CD14-positive monocyte (primary cell): ENCODE data around the gene TMPRSS2. TPM values are rescaled to one million over a fixed set of nuclear protein-coding genes. Genes with fewer than 3 reads are reported as not detected.

Experiments used
- DNase-seq, 3 donors: peaks; one replicate each; pipeline ENCODE4 v3.0.0-alpha.2; 2011 to 2022
- H2AFZ ChIP-seq: 2 replicates; pipeline ENCODE4 v1.6.0; 2012; ENCODE audit warnings: mild to moderate bottlenecking, low read depth, low read length, inconsistent platforms; ENCODE audit not compliant: insufficient read depth, poor library complexity, severe bottlenecking
- H3K27ac ChIP-seq, 2 donors: 1 replicate in 1 of 2; 2 replicates in 1 of 2; pipeline ENCODE4 v1.5.1; 2012 to 2013; ENCODE audit warnings: low read length in 2 of 2, control low read depth in 1 of 2, inconsistent platforms in 1 of 2, low read depth in 1 of 2, mild to moderate bottlenecking in 1 of 2
- H3K27me3 ChIP-seq, 2 donors: one replicate each; pipeline versions ENCODE4 v1.6.0 to v1.6.1; 2011 to 2013; ENCODE audit warnings: low read length in 2 of 2; ENCODE audit not compliant: control insufficient read depth in 2 of 2, insufficient read depth in 2 of 2
- H3K36me3 ChIP-seq, 2 donors: replicated peaks in 1 of 2; 1 replicate in 1 of 2; 2 replicates in 1 of 2; pipeline versions ENCODE4 v1.5.1 to v1.6.1; 2012 to 2013; ENCODE audit warnings: low read length in 2 of 2, control low read depth in 1 of 2, inconsistent platforms in 1 of 2, mild to moderate bottlenecking in 1 of 2; ENCODE audit not compliant: insufficient read depth in 2 of 2, control insufficient read depth in 1 of 2
- H3K4me1 ChIP-seq, 2 donors: 1 replicate in 1 of 2; 2 replicates in 1 of 2; pipeline versions ENCODE4 v1.5.1 to v1.6.1; 2012 to 2013; ENCODE audit warnings: low read length in 2 of 2, control low read depth in 1 of 2, inconsistent platforms in 1 of 2, mild to moderate bottlenecking in 1 of 2, moderate library complexity in 1 of 2; ENCODE audit not compliant: insufficient read depth in 2 of 2, control insufficient read depth in 1 of 2
- H3K4me2 ChIP-seq: replicated peaks from 2 replicates; pipeline ENCODE3; 2012; ENCODE audit warnings: low read length, moderate library complexity, mild to moderate bottlenecking; ENCODE audit not compliant: poor library complexity, severe bottlenecking; ENCODE audit errors: extremely low read depth
- H3K4me3 ChIP-seq, 3 experiments: fragments of 200-600 bp in 1 of 3; sonication (generic) in 1 of 3; replicated peaks in 1 of 3; 1 replicate in 2 of 3; 2 replicates in 1 of 3; pipeline ENCODE4 v1.5.1; 2011 to 2013; ENCODE audit warnings: low read length in 3 of 3, mild to moderate bottlenecking in 3 of 3, control low read depth in 2 of 3, low read depth in 2 of 3, inconsistent platforms in 1 of 3, moderate library complexity in 1 of 3
- H3K79me2 ChIP-seq: 2 replicates; pipeline ENCODE4 v1.6.0; 2012; ENCODE audit warnings: mild to moderate bottlenecking, control low read depth, inconsistent platforms, low read length, moderate library complexity; ENCODE audit not compliant: insufficient read depth
- H3K9ac ChIP-seq: 2 replicates; pipeline ENCODE4 v1.6.0; 2017; ENCODE audit warnings: low read length, mild to moderate bottlenecking; ENCODE audit not compliant: insufficient read depth, poor library complexity, severe bottlenecking
- H3K9me3 ChIP-seq, 2 donors: replicated peaks in 1 of 2; 1 replicate in 1 of 2; 2 replicates in 1 of 2; pipeline versions ENCODE4 v1.5.1 to v1.6.1; 2012 to 2013; ENCODE audit warnings: low read length in 2 of 2, control low read depth in 1 of 2; ENCODE audit not compliant: control insufficient read depth in 1 of 2, insufficient read depth in 1 of 2
- H4K20me1 ChIP-seq: 2 replicates; pipeline ENCODE4 v1.6.0; 2012; ENCODE audit warnings: mild to moderate bottlenecking, low read length, control low read depth, moderate library complexity; ENCODE audit not compliant: insufficient read depth
- H3K27ac Mint-ChIP-seq, 7 donors: one replicate each; pipeline ENCODE4 v1.8.0; 2020; ENCODE audit warnings: mild to moderate bottlenecking in 7 of 7, mixed read lengths in 7 of 7, moderate library complexity in 6 of 7, inconsistent platforms in 2 of 7
- H3K27me3 Mint-ChIP-seq, 3 donors: one replicate each; pipeline ENCODE4 v1.8.0; 2021 to 2022; ENCODE audit warnings: low read depth in 3 of 3, mild to moderate bottlenecking in 3 of 3, mixed read lengths in 3 of 3, moderate library complexity in 3 of 3, inconsistent platforms in 1 of 3
- H3K36me3 Mint-ChIP-seq, 2 donors: one replicate each; pipeline ENCODE4 v1.8.0; 2020; ENCODE audit warnings: mixed read lengths in 2 of 2, inconsistent platforms in 1 of 2, mild to moderate bottlenecking in 1 of 2
- H3K4me1 Mint-ChIP-seq: one replicate; pipeline ENCODE4 v1.8.0; 2020; ENCODE audit warnings: mild to moderate bottlenecking, mixed read lengths
- H3K4me3 Mint-ChIP-seq, 2 donors: one replicate each; pipeline ENCODE4 v1.8.0; 2020; ENCODE audit warnings: mild to moderate bottlenecking in 2 of 2, mixed read lengths in 2 of 2, moderate library complexity in 1 of 2
- H3K9me3 Mint-ChIP-seq, 7 donors: one replicate each; pipeline ENCODE4 v1.8.0; 2020 to 2022; ENCODE audit warnings: mixed read lengths in 7 of 7, mild to moderate bottlenecking in 6 of 7, moderate library complexity in 6 of 7, inconsistent platforms in 2 of 7
- CTCF ChIP-seq: fragments of 200-600 bp; IDR thresholded peaks from one replicate; pipeline ENCODE4 v1.8.0; 2022; ENCODE audit warnings: antibody characterized with exemption, mild to moderate bottlenecking
- WGBS: methylation state at CpG from one replicate; pipeline ENCODE4 v1.1.5; 2013; ENCODE audit warnings: missing lambda C conversion rate; ENCODE audit not compliant: insufficient coverage; 5-methylcytosine and 5-hydroxymethylcytosine counted together
- intact Hi-C, 2 donors: fragments of 100-400 bp; cut with micrococcal nuclease; formaldehyde crosslinking; loops; one replicate each; pipeline versions ENCODE4 v1.15.0 to v1.15.1; 2023
- polyA plus RNA-seq, 3 donors: library from polyadenylated mRNA; depleted of rRNA in 1 of 3; unstranded in 2 of 3; stranded (reverse) in 1 of 3; fragments of 300-500 nt in 2 of 3; fragments of >200 nt in 1 of 3; fragmentation: Illumina TruSeq in 2 of 3; gene quantifications; 1 replicate in 2 of 3; 2 replicates in 1 of 3; pipeline ENCODE4 v1.2.3, GENCODE V29; 2012 to 2021

Gene TMPRSS2
- polyA plus RNA-seq, 3 donors: not detected

- H3K9me3 ChIP-seq: no peaks in the 10 kb centered on the region
- Mint-ChIP-seq H3K4me1 (no peaks in the 10 kb centered on the region), H3K9me3 (no peaks in the 10 kb centered on the region), H3K27ac (no peak overlapping the region), H3K27me3 (peaks cover 6 to 10% (median 10%) of the 10 kb centered on the region in 3 donors), H3K36me3 (no peaks in the 10 kb centered on the region), H3K4me3 (no peak overlapping the region)
- H3K4me2 ChIP-seq: no peak overlapping the region
- no peaks in the 10 kb centered on the region for H3K4me1 ChIP-seq
- H4K20me1 ChIP-seq: no peaks in the 10 kb centered on the region
- no peak overlapping the region for H2AFZ ChIP-seq
- no CpG with 5 or more reads among the region's 12 CpGs for WGBS
- H3K4me3 ChIP-seq: no peak overlapping the region
- no peaks in the 10 kb centered on the region for H3K27me3 ChIP-seq
- H3K9ac ChIP-seq: no peak overlapping the region
- no peaks in the 10 kb centered on the region for H3K36me3 ChIP-seq
- intact Hi-C loops: no loop called here
- no peak overlapping the region for H3K27ac ChIP-seq
- no peak for TF ChIP-seq CTCF
- H3K79me2 ChIP-seq: no peaks in the 10 kb centered on the region
- no peak for DNase-seq
These were observed 24.5 kb downstream of the TMPRSS2 start for GRCh38 chr21:41483415-41483814.

GRCh38 chr21:41482980-41483379 is 25.0 kb downstream of the TMPRSS2 start:
- peaks cover 6 to 13% (median 10%) of the 10 kb centered on the region in 3 donors for H3K27me3 Mint-ChIP-seq
- H3K4me3 Mint-ChIP-seq: no peak overlapping the region
- no peaks in the 10 kb centered on the region for H3K36me3 Mint-ChIP-seq
- Histone ChIP-seq H3K27me3 (no peaks in the 10 kb centered on the region), H3K4me2 (no peak overlapping the region), H3K9me3 (no peaks in the 10 kb centered on the region), H3K4me3 (no peak overlapping the region), H2AFZ (no peak overlapping the region), H3K4me1 (no peaks in the 10 kb centered on the region), H3K9ac (no peak overlapping the region), H4K20me1 (no peaks in the 10 kb centered on the region), H3K79me2 (no peaks in the 10 kb centered on the region), H3K27ac (no peak overlapping the region), H3K36me3 (no peaks in the 10 kb centered on the region)
- 96% methylated on average over 3 of the region's 6 CpGs for whole genome bisulfite sequencing
- H3K9me3 Mint-ChIP-seq: no peaks in the 10 kb centered on the region
- intact Hi-C loops: no loop called here
- H3K4me1 Mint-ChIP-seq: no peaks in the 10 kb centered on the region
- no peak for TF ChIP-seq CTCF
- no peak for DNase-seq
- H3K27ac Mint-ChIP-seq: no peak overlapping the region
